ENCODE data around the gene PDE11A. TPM values are rescaled to one million over a fixed set of nuclear protein-coding genes. Genes with fewer than 3 reads are reported as not detected.
"Not testable (repeated sequence)": the region's sequence is repeated elsewhere in the genome, so short reads cannot be mapped to it uniquely, and the experiment has no call there.

The PDE11A gene
- total RNA-seq, 4 donors from 2014 or later: 0.85 to 2.3 (median 2.1) TPM; not detected in 1

DNA sequence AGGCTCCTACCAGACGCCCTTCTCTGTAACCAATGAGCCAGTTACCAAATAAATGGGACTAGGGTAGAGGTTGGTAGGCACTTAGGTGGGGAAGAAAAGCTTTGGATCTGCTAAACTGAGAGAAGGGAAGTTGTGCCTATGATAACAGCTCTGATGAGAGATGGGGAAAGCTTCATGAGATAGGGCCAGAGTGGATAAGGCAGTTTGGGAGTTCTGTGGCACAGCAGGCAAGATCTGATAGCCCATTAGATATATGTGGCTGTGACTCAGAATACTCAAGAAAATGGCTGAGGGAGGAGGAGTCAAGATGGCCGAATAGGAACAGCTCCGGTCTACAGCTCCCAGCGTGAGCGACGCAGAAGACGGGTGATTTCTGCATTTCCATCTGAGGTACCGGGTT is 99.8 kb downstream of the PDE11A start:
- Histone ChIP-seq H3K36me3 (no peaks in the 10 kb centered on the region), H3K4me3 (no peak overlapping the region), H3K4me1 (no peaks in the 10 kb centered on the region), H3K27ac (no peak overlapping the region), H3K9me3 (no peaks in the 10 kb centered on the region), H3K27me3 (no peaks in the 10 kb centered on the region)
- DNase-seq: no peak
- intact Hi-C loops (cut with DNase I; ENCODE audit: low total_unique reads): no loop called here
- TF ChIP-seq POLR2A (IDR thresholded peaks at IDR 0.05): no peak
- TF ChIP-seq, protein P1, sequence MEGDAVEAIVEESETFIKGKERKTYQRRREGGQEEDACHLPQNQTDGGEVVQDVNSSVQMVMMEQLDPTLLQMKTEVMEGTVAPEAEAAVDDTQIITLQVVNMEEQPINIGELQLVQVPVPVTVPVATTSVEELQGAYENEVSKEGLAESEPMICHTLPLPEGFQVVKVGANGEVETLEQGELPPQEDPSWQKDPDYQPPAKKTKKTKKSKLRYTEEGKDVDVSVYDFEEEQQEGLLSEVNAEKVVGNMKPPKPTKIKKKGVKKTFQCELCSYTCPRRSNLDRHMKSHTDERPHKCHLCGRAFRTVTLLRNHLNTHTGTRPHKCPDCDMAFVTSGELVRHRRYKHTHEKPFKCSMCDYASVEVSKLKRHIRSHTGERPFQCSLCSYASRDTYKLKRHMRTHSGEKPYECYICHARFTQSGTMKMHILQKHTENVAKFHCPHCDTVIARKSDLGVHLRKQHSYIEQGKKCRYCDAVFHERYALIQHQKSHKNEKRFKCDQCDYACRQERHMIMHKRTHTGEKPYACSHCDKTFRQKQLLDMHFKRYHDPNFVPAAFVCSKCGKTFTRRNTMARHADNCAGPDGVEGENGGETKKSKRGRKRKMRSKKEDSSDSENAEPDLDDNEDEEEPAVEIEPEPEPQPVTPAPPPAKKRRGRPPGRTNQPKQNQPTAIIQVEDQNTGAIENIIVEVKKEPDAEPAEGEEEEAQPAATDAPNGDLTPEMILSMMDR (IDR thresholded peaks at IDR 0.05): no peak

DNA sequence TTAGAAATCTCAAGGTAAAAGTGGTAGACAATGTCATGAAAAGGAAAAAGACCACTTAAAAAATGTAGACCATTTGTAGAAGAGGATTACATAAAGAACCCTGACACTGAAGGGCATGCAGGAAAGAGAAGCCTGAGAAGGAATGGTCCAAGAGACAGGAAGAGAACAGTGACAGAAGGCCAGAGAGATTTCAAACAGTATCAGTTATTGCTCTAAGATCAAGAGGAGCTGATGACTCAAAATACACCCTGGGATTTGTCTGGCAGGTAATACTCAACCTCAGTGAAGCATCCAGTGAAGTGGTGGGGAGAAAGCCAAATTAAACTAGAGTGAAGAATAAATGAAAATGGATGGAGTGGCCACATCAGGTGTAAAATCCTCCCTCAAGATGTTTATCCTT is 100.5 kb downstream of the PDE11A start:
- Histone ChIP-seq H3K36me3 (no peaks in the 10 kb centered on the region), H3K4me3 (no peak overlapping the region), H3K9me3 (no peaks in the 10 kb centered on the region), H3K27ac (no peak overlapping the region), H3K27me3 (no peaks in the 10 kb centered on the region), H3K4me1 (no peaks in the 10 kb centered on the region)
- intact Hi-C loops (cut with DNase I; ENCODE audit: low total_unique reads): no loop called here
- no peak for DNase-seq
- TF ChIP-seq, protein P1 (IDR thresholded peaks at IDR 0.05): no peak
- no peak for TF ChIP-seq POLR2A (IDR thresholded peaks at IDR 0.05)

DNA sequence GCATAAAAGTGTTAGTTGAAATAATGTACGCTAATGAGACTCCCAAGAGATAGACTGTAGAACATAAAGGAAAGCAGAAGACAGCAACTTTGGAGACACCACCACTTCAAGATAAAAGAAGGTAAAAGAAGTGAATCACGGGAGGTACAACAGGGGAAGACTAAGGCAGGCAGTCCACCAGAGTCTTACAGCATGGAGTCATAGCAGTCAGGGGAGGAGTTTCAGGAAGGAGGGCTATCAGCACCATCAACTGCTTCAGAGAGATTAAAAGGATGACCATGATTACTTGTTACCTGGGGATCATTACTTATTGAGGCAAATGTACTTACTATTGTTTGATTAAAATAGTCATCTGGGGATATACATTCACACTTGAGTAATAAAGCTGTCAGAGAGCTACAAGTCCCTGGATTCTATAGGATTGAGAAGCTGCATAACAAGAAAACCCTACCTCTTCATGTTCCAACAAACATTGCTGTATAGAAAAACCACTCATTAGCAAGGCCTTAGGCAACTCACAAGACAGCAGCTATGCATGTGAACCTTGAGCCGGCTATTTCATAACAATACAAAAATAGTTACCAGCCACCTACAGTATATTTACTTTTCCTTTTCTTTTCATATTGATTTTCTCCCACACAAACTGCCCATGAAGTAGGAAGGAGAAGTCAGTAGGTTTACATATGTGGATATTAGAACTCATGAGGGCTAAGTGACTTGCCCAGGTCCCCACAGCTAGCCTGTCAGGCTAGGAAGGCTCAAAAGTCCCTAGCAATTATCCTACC is 101.7 kb downstream of the PDE11A start:
- H3K36me3 ChIP-seq: no peaks in the 10 kb centered on the region
- no peaks in the 10 kb centered on the region for H3K9me3 ChIP-seq
- H3K4me3 ChIP-seq: no peak overlapping the region
- intact Hi-C loops (cut with DNase I; ENCODE audit: low total_unique reads): no loop called here
- H3K27ac ChIP-seq: no peak overlapping the region
- TF ChIP-seq, protein P1 (IDR thresholded peaks at IDR 0.05): no peak
- no peak for TF ChIP-seq POLR2A (IDR thresholded peaks at IDR 0.05)
- H3K27me3 ChIP-seq: no peaks in the 10 kb centered on the region
- DNase-seq: no peak
- no peaks in the 10 kb centered on the region for H3K4me1 ChIP-seq

DNA sequence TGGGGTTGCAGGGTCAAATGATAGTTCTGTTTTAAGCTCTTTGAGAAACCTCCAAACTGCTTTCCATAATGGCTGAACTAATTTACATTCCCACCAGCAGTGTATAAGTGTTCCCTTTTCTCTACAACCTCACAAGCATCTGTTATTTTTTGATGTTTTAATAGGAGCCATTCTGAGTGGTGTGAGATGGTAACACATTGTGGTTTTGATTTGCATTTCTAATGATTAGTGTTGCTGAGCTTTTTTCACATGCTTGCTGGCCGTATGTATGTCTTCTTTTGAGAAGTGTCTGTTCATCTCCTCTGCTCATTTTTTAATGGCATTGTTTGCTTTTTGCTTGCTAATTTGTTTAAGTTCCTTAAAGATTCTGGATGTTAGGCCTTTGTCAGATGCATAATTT is 107.7 kb downstream of the PDE11A start:
- Histone ChIP-seq H3K27me3 (no peaks in the 10 kb centered on the region), H3K9me3 (no peaks in the 10 kb centered on the region), H3K36me3 (no peaks in the 10 kb centered on the region), H3K4me1 (no peaks in the 10 kb centered on the region), H3K27ac (no peak overlapping the region), H3K4me3 (no peak overlapping the region)
- no peak for TF ChIP-seq POLR2A (IDR thresholded peaks at IDR 0.05)
- TF ChIP-seq, protein P1 (IDR thresholded peaks at IDR 0.05): no peak
- no peak for DNase-seq
- intact Hi-C loops (cut with DNase I; ENCODE audit: low total_unique reads): no loop called here

DNA sequence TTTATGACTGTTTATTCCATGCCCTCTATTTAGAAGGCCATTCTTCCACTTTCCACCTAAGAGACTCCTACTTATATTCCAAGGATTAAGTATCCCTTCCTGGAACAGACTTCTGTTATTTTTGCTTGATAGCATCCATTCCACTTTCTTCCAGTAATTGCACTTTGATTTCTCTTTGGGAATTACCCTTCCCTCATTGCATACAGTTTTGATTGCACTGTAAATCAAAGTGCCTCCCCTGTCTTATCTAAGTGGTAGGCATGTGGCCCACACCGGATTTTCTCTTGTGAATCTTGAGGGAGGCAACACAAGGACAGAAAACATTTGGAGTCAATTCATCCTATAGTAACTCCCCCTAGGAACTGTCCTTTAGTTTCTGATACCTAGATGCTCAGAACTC is 120.4 kb downstream of the PDE11A start:
- intact Hi-C loops (cut with DNase I; ENCODE audit: low total_unique reads): no loop called here
- Histone ChIP-seq H3K36me3 (no peaks in the 10 kb centered on the region), H3K9me3 (no peaks in the 10 kb centered on the region), H3K27me3 (no peaks in the 10 kb centered on the region), H3K4me1 (no peaks in the 10 kb centered on the region), H3K27ac (no peak overlapping the region), H3K4me3 (no peak overlapping the region)
- TF ChIP-seq, protein P1 (IDR thresholded peaks at IDR 0.05): no peak
- TF ChIP-seq POLR2A (IDR thresholded peaks at IDR 0.05): no peak
- no peak for DNase-seq

DNA sequence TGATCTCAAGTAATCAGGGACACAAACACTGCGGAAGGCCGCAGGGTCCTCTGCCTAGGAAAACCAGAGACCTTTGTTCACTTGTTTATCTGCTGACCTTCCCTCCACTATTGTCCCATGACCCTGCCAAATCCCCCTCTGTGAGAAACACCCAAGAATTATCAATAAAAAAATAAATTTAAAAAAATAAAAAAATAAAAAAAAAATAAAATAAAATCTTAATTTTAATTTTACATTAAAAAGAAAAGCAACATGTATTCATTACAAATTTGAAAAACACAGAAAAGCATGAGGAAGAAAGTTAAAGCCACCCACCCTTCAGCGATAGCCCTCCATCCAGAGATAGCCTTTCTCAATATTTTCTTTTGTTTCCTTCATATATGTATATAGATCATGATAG is 125.0 kb downstream of the PDE11A start:
- H3K9me3 ChIP-seq; H3K27me3 ChIP-seq; H3K27ac ChIP-seq; H3K4me1 ChIP-seq; H3K4me3 ChIP-seq; H3K36me3 ChIP-seq; DNase-seq; intact Hi-C loops (cut with DNase I; ENCODE audit: low total_unique reads): not testable (repeated sequence)

DNA sequence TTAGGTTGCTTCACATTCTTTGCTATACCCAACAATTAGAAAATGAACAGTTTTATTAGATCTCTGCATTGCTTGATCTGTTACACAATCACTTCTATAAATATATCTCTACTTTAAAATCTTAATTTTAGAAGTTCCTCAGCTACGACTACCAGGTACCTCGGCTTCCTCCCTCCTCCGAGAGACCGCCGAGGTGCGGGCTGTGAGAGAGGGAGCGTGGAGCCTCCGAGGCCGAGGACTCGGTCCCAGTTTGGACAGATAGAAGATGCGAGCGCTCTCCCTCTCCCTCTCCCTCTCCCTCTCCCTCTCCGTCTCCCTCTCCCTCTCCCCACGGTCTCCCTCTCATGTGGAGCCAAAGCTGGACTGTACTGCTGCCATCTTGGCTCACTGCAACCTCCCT is 128.0 kb downstream of the PDE11A start:
- DNase-seq; H3K36me3 ChIP-seq; H3K27me3 ChIP-seq; H3K9me3 ChIP-seq; H3K27ac ChIP-seq; H3K4me1 ChIP-seq; intact Hi-C loops (cut with DNase I; ENCODE audit: low total_unique reads); H3K4me3 ChIP-seq: not testable (repeated sequence)

All from uterus (tissue), 4 donors.